Uterus (tissue), 4 donors: Measurements from ENCODE around the gene OR10G3. TPM values are rescaled to one million over a fixed set of nuclear protein-coding genes. Genes with fewer than 3 reads are reported as not detected.
"Not testable (repeated sequence)": the region's sequence is repeated elsewhere in the genome, so short reads cannot be mapped to it uniquely, and the experiment has no call there.

Experiments used
- DNase-seq, 2 donors: peaks; one replicate each; pipeline ENCODE4 v3.0.0-alpha.2; 2019 to 2020
- H3K27ac ChIP-seq, 2 donors: fragments of 200-600 bp; sonication (generic); 1 replicate in 1 of 2; 2 replicates in 1 of 2; pipeline ENCODE4 v1.5.1; 2016 to 2018
- H3K27me3 ChIP-seq, 2 donors: fragments of 200-600 bp; sonication (generic); one replicate each; pipeline ENCODE4 v1.5.1; 2018 to 2019; ENCODE audit warnings: control low read depth in 1 of 2
- H3K36me3 ChIP-seq, 2 donors: fragments of 200-600 bp; sonication (generic); one replicate each; pipeline ENCODE4 v1.5.1; 2019; ENCODE audit warnings: control low read depth in 1 of 2
- H3K4me1 ChIP-seq, 2 donors: fragments of 200-600 bp; sonication (generic); one replicate each; pipeline ENCODE4 v1.5.1; 2018 to 2019; ENCODE audit warnings: control low read depth in 1 of 2
- H3K4me3 ChIP-seq, 2 donors: fragments of 200-600 bp; sonication (generic); 1 replicate in 1 of 2; 2 replicates in 1 of 2; pipeline ENCODE4 v1.5.1; 2018 to 2019; ENCODE audit warnings: mild to moderate bottlenecking in 1 of 2
- H3K9me3 ChIP-seq, 2 donors: fragments of 200-600 bp; sonication (generic); one replicate each; pipeline ENCODE4 v1.5.1; 2019; ENCODE audit warnings: control low read depth in 1 of 2
- CTCF ChIP-seq, 4 experiments: fragments of 200-600 bp in 2 of 4; fragments of 450-650 bp in 2 of 4; sonication (generic) in 2 of 4; IDR thresholded peaks; one replicate each; pipeline ENCODE4 v1.5.1; 2016 to 2019; ENCODE audit warnings: antibody characterized with exemption in 4 of 4, mild to moderate bottlenecking in 2 of 4, moderate library complexity in 1 of 4
- POLR2A ChIP-seq, 2 donors: fragments of 450-650 bp; IDR thresholded peaks; one replicate each; pipeline ENCODE4 v1.6.1; 2016; ENCODE audit warnings: antibody characterized with exemption in 2 of 2, mild to moderate bottlenecking in 1 of 2, moderate library complexity in 1 of 2
- intact Hi-C: fragments of 100-400 bp; cut with DNase I; formaldehyde crosslinking; loops from one replicate; pipeline ENCODE4 v1.15.1; 2023; ENCODE audit warnings: low total_unique reads
- total RNA-seq, 4 donors: library from RNA; depleted of rRNA in 3 of 4; stranded (reverse); fragments of >200 nt in 3 of 4; gene quantifications; one replicate each; pipeline versions ENCODE4 v1.1.0 to v1.2.4, GENCODE V29; 2014 to 2023
- donor health status: DM: yes; HTN: yes; CAD: no.

OR10G3 gene
- not detected for total RNA-seq

DNA sequence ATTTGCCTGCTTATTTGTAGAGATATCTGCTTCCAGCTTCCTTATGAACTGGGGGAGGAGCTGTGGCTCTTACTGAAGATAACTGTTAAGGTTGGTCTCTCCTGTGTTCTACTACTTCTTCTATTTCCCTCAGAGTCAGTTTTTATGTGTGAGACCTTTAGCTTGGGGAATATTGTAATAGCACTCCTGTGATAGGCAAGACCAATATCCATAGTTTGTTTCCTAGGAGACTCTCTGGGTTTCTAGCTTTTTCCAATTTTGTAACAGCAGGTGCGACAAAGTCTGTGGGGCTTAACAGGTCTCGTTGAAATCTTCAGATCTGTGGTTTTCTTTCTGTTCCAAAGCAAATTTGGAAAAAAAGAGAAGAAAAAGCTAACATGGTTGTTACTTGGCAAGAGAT lies at the start of gene OR10G3:
Gene OR10G3 (minus strand): TSS at position 101 of the 400 bp plus-strand sequence. CDS start 9,332 bp downstream, outside the sequence.
- Histone ChIP-seq H3K27ac (no peak within 1 kb of the TSS), H3K4me3 (no peak within 1 kb of the TSS), H3K4me1 (no peaks in the 10 kb centered on the region), H3K36me3 (no peaks in the 10 kb centered on the region), H3K9me3 (no peaks in the 10 kb centered on the region), H3K27me3 (no peaks in the 10 kb centered on the region)
- no peak for DNase-seq
- intact Hi-C loops: no loop called here
- TF ChIP-seq POLR2A (IDR thresholded peaks at IDR 0.05) (no peak), CTCF (IDR thresholded peaks at IDR 0.05) (no peak)

GRCh38 chr14:21626491-21627230 lies 46.8 kb upstream of the OR10G3 start:
- Histone ChIP-seq H3K4me1 (no peaks in the 10 kb centered on the region), H3K9me3 (no peaks in the 10 kb centered on the region), H3K27ac (no peak overlapping the region), H3K27me3 (no peaks in the 10 kb centered on the region), H3K4me3 (no peak overlapping the region), H3K36me3 (no peaks in the 10 kb centered on the region)
- TF ChIP-seq POLR2A (IDR thresholded peaks at IDR 0.05): no peak
- no peak for TF ChIP-seq CTCF (IDR thresholded peaks at IDR 0.05)
- no peak for DNase-seq
- intact Hi-C loops: no loop called here

- Histone ChIP-seq H3K4me1 (no peaks in the 10 kb centered on the region), H3K9me3 (no peaks in the 10 kb centered on the region), H3K27ac (no peak overlapping the region), H3K4me3 (no peak overlapping the region), H3K36me3 (no peaks in the 10 kb centered on the region), H3K27me3 (no peaks in the 10 kb centered on the region)
- intact Hi-C loops: no loop called here
- TF ChIP-seq POLR2A (IDR thresholded peaks at IDR 0.05): no peak
- TF ChIP-seq CTCF (IDR thresholded peaks at IDR 0.05): no peak
- no peak for DNase-seq
Measured at GRCh38 chr14:21617614-21618013, 37.7 kb upstream of the OR10G3 start.

GRCh38 chr14:21614240-21614639 lies 34.4 kb upstream of the OR10G3 start:
- TF ChIP-seq POLR2A (IDR thresholded peaks at IDR 0.05) (no peak), CTCF (IDR thresholded peaks at IDR 0.05) (no peak)
- intact Hi-C loops: no loop called here
- no peaks in the 10 kb centered on the region for H3K36me3 ChIP-seq
- DNase-seq: no peak
- H3K27me3 ChIP-seq: no peaks in the 10 kb centered on the region
- H3K9me3 ChIP-seq: no peaks in the 10 kb centered on the region
- H3K4me3 ChIP-seq: no peak overlapping the region
- H3K27ac ChIP-seq: no peak overlapping the region
- H3K4me1 ChIP-seq: no peaks in the 10 kb centered on the region

- intact Hi-C loops: no loop called here
- TF ChIP-seq POLR2A (IDR thresholded peaks at IDR 0.05) (no peak), CTCF (IDR thresholded peaks at IDR 0.05) (no peak)
- H3K4me1 ChIP-seq: no peaks in the 10 kb centered on the region
Measured at GRCh38 chr14:21612324-21612723, 32.4 kb upstream of the OR10G3 start.

GRCh38 chr14:21602181-21602580 lies 22.3 kb upstream of the OR10G3 start:
- H3K4me1 ChIP-seq, H3K9me3 ChIP-seq, H3K27ac ChIP-seq, H3K27me3 ChIP-seq, DNase-seq, intact Hi-C loops, H3K4me3 ChIP-seq, H3K36me3 ChIP-seq: not testable (repeated sequence)

More at GRCh38 chr14:21612324-21612723, 32.4 kb upstream of the OR10G3 start:
- H3K27me3 ChIP-seq: no peaks in the 10 kb centered on the region
- DNase-seq: no peak
- no peaks in the 10 kb centered on the region for H3K9me3 ChIP-seq
- no peak overlapping the region for H3K27ac ChIP-seq
- H3K36me3 ChIP-seq: no peaks in the 10 kb centered on the region
- H3K4me3 ChIP-seq: no peak overlapping the region
